Activated CD8-positive, alpha-beta T cell treated with anti-CD3 and anti-CD28 coated beads for 36 hours (primary cell): ENCODE data around the gene UPK3A. TPM values are rescaled to one million over a fixed set of nuclear protein-coding genes. Genes with fewer than 3 reads are reported as not detected.

Experiments used
- ATAC-seq: fragments of 200-7000 bp; cut with Tn5 transposase; one replicate; pipeline ENCODE4 v1.10.0; 2021; ENCODE audit warnings: mild to moderate bottlenecking, moderate library complexity
- CTCF ChIA-PET: fragments of 350-600 bp; sonication (Branson Sonifier 250); formaldehyde crosslinking; loops from one replicate; lab custom pipeline; 2021; ENCODE audit warnings: antibody characterized with exemption; lab: Charles Lee
- POLR2A ChIA-PET: fragments of 350-600 bp; sonication (Branson Sonifier 250); formaldehyde crosslinking; loops from one replicate; lab custom pipeline; 2021; ENCODE audit warnings: antibody characterized with exemption; lab: Charles Lee
- DNase-seq: peaks from one replicate; pipeline ENCODE4 v3.0.0-alpha.2; 2020
- H3K27ac Mint-ChIP-seq: one replicate; pipeline ENCODE4 v1.8.0; 2021; ENCODE audit warnings: mild to moderate bottlenecking, mixed read lengths
- H3K27me3 Mint-ChIP-seq: one replicate; pipeline ENCODE4 v1.8.0; 2021; ENCODE audit warnings: mixed read lengths
- H3K36me3 Mint-ChIP-seq: one replicate; pipeline ENCODE4 v1.8.0; 2021; ENCODE audit warnings: low read depth, mixed read lengths
- H3K4me1 Mint-ChIP-seq: one replicate; pipeline ENCODE4 v1.8.0; 2021; ENCODE audit warnings: low read depth, mixed read lengths
- H3K4me3 Mint-ChIP-seq: one replicate; pipeline ENCODE4 v1.8.0; 2021; ENCODE audit warnings: mild to moderate bottlenecking, moderate library complexity, mixed read lengths
- H3K9me3 Mint-ChIP-seq: one replicate; pipeline ENCODE4 v1.8.0; 2021; ENCODE audit warnings: mixed read lengths
- CTCF ChIP-seq: fragments of 200-600 bp; IDR thresholded peaks from one replicate; pipeline ENCODE4 v1.8.0; 2022; ENCODE audit warnings: antibody characterized with exemption, mild to moderate bottlenecking
- intact Hi-C: fragments of 100-400 bp; cut with micrococcal nuclease; formaldehyde crosslinking; loops from one replicate; pipeline ENCODE4 v1.10.0; 2022
- total RNA-seq, 2 experiments: library from RNA; stranded (reverse); gene quantifications; one replicate each; pipeline ENCODE4 v1.2.3, GENCODE V29; 2021

UPK3A gene
- total RNA-seq, 2 experiments from 2014 or later, result not detected

DNA sequence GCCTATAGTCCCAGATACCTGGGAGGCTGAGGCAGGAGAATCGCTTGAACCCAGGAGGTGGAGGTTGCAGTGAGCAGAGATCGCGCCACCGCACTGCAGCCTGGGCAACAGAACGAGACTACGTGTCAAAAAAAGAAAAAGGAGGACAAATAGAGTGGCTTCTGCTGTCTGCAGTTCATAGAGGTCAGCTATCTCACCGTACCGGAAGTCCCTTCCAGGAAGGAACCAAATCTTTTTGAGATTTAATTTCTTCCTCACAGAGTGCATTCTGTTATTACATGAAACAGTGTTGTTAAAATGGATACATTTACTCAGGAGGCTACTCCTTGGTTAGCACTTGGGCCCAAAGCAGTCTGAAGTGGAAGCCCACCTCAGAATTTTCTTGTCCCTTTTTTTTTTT lies 58.4 kb downstream of the UPK3A start:
- Mint-ChIP-seq H3K36me3 (peaks cover 25% of the 10 kb centered on the region), H3K27ac (no peak overlapping the region), H3K4me1 (peaks cover 23% of the 10 kb centered on the region), H3K9me3 (no peaks in the 10 kb centered on the region), H3K27me3 (no peaks in the 10 kb centered on the region), H3K4me3 (no peak overlapping the region)
- TF ChIP-seq CTCF, result no peak
- ChIA-PET POLR2A (no interaction called here), CTCF (no interaction called here)
- intact Hi-C loops, result no loop called here
- ATAC-seq (no peak), DNase-seq (no peak)

DNA sequence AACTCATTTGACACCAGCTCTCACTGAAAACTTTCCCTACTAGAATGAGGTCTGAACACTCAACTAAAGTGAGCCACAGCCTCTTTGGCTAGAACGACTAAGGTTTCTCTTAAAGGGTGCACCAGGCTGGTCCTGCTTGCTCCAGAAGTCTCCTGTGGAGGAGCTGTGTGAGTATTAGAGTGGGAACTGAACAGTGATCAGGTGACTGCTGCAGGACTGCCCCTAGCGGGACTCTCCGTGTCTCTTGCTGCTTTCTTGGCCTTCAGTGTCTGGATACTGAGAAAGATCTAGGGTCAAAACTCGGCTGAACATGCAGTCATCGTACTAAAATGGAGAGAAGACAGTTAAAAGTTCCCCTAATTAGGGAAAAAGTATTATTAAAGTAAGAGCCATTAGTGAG lies 59.6 kb downstream of the UPK3A start:
- DNase-seq (no peak), ATAC-seq (no peak)
- intact Hi-C loops, result no loop called here
- H3K27ac Mint-ChIP-seq, result peak overlapping the region; percentile 26
- CTCF ChIA-PET, result no interaction called here
- no peak overlapping the region for H3K4me3 Mint-ChIP-seq
- no peaks in the 10 kb centered on the region for H3K9me3 Mint-ChIP-seq
- POLR2A ChIA-PET, result no interaction called here
- no peak for TF ChIP-seq CTCF
- H3K36me3 Mint-ChIP-seq, result peaks cover 24% of the 10 kb centered on the region
- no peaks in the 10 kb centered on the region for H3K27me3 Mint-ChIP-seq
- H3K4me1 Mint-ChIP-seq, result peaks cover 23% of the 10 kb centered on the region

Other genes with a start within 250 kb of the UPK3A start
- gene NUP50, start 121.0 kb upstream of the UPK3A start, total RNA-seq, result 100 to 1,000 TPM; 123 to 133 TPM
- gene KIAA0930, start 44.1 kb upstream of the UPK3A start, total RNA-seq, result 10 to 100 TPM; 38.4 to 40.4 TPM
- gene FAM118A, start 25.0 kb downstream of the UPK3A start, total RNA-seq, result 10 to 100 TPM; 30.6 to 32.4 TPM
- gene SMC1B, start 128.7 kb downstream of the UPK3A start, total RNA-seq, result 1 to 10 TPM; 1.8 TPM
- 10 to 100 TPM in 1 of 2 experiments, 1 to 10 TPM in 1; 9.5 to 10.4 TPM for gene RIBC2, start 128.7 kb downstream of the UPK3A start, total RNA-seq
- under 1 TPM in 1 of 2 experiments, not detected in 1; 0.56 TPM for gene FBLN1, start 217.9 kb downstream of the UPK3A start, total RNA-seq